Activated gamma-delta T cell treated with anti-CD3 and anti-CD28 coated beads, Interleukin-2, amount 50 U/mL, for 16 hours (primary cell): ENCODE measurements around the gene CACNA1D.

ENCODE experiments used
- DNase-seq: peaks from one replicate; pipeline ENCODE4 v3.0.0-alpha.2; 2020; ENCODE audit warnings: low read depth

CACNA1D gene

DNA sequence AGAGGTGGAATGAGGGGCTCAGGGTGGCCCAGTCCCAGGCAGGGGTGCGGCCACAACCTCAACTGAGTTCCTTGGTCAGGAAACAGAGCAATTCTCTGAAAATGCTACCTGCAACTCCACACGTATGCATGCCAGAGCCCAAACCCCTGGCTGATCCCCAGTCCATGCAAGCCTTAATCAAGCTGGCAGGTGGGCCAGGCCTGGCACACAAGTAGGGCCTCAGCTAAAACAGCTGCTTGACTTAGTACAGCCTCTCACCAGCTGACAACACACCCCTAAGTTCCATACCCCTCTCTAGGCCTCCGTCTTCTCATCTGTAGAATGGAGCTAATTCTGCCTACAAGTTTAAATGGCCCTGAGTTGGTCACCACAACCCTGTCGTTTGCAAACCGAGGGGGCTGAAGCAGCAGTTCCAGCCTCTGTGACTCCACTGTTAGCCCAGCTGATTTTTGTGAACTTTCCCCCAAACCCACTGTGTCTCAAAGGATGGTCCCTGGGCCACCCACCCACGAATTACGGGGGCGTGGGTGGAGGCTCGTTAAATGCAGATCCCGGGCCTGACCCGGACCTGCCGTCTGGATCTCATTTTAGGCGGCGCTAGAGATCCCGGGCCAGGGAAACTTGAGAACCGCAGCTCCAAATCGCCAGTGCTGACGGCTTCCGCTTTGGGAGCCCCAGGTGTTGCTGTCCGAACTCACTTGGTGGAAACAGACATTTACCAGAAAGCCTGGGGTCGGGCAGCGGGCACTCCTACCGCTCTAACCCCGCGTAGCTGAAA lies 350.9 kb downstream of the CACNA1D start:
- DNase-seq: no peak

DNA sequence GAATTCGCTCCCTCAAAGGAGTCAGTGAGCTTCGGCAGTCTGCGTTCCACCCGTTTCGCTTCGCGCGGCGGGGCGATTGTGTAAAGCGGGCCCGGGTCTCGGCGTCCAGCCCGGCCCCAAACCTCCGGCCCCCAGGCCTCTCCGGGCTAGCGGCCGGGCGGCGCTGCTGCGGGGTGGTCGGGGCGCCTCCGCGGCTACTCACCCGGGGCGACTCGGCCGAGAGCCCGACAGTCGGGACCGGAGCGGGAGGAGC lies 351.4 kb downstream of the CACNA1D start:
- DNase-seq: no peak

DNA sequence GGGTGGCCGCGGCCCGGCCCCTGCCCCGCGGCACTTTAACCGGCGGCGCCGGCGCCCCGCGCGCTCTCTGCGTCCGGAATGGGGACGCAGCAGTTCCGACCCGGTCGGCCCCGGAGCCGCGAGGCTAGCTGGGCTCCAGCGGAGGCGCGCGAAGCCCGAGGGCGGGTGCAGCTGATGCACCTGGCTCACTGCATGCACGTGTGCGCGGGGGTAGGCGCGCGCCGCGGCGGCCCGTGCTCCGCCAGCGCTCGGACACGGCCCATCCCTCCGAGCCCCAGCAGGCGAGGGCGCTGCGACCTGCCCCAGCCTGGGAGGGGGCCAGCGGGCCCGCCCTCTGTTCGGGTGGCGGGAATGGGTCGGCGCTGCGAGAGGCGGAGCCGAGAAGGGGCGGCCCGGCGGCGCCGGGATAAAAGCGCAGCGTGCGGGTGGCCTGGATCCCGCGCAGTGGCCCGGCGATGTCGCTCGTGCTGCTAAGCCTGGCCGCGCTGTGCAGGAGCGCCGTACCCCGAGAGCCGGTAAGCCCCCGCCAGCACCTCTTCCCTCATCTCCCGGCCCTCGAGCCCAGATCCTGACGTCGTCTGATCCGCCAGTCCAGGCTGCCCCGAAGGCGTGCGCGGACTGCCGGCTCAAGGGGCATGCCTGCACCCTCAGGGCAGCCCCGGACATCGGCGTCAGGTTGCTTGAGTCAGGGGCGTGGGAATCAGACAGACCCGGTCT lies 351.9 kb downstream of the CACNA1D start, which contains the start of the genes CHDH and IL17RB:
Gene CHDH (minus strand): TSS at position 286 of the 717 bp plus-strand sequence. CDS start 22,411 bp downstream, outside the sequence.
Gene IL17RB (plus strand): TSS at position 435 of the 717 bp plus-strand sequence. CDS start 21 bp downstream, at position 456.
- no peak for DNase-seq

DNA sequence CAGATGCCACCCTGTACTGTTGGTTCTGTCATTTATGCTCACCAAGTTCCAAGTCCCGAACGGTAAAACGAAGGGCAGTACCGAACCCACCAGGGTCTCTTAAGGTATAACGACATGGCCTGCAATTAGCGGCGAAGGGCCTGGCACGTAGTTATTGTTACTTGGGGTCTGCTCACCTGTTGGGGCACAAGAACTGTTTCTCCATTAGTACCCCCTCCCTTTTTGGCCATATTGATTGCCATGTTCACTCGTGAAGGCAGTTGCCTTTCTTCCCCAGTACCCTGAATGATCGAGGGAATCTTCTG lies 352.4 kb downstream of the CACNA1D start:
- no peak for DNase-seq

DNA sequence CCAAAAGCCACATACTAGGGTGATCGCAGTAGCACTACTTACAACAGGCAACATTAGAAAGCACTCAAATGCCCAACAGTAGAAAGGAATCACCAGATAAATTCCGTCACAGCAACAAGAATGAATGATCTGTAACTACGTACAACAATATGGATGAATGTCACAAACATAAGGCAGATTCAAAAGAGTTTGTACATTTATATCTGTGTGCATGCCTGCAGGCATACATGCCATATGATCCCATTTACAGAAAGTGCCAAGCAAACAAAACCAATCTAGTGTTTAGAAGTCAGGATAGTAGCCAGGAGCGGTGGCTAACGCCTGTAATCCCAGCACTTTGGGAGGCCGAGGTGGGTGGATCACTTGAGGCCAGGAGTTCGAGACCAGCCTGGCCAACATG lies 355.5 kb downstream of the CACNA1D start:
- DNase-seq: no peak

DNA sequence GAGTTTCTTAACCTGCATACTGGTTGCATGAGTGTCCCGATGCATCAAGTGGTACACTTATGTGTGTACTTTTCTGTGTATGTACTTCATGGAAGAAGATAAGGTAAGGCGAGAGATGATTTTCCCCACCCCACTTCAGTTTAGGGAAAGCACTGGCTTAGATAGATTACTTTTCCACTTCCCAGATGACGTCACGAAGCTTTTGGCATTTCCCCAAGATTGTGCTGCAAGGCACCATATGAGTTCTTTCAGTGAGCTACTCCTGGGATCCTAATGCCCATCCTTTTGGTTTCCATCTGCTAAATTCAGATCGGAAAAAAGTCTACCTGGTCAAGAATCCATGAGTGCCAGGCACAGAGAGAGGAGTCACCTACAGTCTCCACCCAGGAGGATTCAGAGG lies 356.5 kb downstream of the CACNA1D start:
- DNase-seq: no peak

DNA sequence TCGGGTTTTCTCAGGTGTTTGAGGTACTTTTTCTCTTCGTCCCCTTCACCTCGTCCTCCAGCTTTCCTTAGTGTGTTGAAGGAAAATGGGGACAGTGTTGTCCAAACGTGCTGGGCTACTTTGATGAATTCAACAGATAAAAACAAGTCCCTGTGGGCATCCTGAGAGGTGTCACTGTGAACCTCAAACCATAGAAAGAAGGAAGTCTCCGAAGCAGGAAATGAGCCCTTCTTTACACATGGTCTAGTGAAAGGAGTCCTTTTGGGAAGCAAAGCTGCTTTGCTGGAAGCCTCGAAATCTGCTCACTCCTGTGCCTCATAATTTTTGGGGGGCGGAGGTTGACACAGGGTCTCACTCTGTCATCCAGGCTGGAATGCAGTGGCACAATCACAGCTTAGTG lies 362.6 kb downstream of the CACNA1D start:
- DNase-seq: no peak

DNA sequence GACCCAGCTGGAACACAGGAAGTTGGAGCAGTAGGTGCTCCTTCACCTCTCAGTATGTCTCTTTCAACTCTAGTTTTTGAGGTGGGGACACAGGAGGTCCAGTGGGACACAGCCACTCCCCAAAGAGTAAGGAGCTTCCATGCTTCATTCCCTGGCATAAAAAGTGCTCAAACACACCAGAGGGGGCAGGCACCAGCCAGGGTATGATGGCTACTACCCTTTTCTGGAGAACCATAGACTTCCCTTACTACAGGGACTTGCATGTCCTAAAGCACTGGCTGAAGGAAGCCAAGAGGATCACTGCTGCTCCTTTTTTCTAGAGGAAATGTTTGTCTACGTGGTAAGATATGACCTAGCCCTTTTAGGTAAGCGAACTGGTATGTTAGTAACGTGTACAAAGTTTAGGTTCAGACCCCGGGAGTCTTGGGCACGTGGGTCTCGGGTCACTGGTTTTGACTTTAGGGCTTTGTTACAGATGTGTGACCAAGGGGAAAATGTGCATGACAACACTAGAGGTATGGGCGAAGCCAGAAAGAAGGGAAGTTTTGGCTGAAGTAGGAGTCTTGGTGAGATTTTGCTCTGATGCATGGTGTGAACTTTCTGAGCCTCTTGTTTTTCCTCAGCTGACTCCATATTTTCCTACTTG lies 363.8 kb downstream of the CACNA1D start:
- no peak for DNase-seq

DNA sequence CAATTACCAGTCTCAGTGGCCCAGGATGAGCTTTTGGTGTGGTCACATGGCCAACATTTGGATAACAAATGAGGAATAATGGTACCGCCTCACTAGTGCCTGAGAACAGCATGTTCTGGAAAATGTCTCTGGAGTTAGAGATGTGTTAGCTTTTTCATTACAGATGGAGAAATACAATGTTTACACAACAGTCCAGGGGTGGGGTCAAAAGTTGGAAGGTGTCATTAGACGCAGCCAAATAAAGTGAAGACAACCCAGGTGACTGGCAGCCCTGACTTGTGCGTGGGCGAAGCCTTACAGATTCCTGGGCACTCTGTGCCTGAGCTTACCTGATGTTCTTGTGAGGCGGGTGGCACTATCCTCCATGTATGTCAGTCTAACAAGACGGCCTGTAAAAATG lies 364.8 kb downstream of the CACNA1D start:
- DNase-seq: no peak

DNA sequence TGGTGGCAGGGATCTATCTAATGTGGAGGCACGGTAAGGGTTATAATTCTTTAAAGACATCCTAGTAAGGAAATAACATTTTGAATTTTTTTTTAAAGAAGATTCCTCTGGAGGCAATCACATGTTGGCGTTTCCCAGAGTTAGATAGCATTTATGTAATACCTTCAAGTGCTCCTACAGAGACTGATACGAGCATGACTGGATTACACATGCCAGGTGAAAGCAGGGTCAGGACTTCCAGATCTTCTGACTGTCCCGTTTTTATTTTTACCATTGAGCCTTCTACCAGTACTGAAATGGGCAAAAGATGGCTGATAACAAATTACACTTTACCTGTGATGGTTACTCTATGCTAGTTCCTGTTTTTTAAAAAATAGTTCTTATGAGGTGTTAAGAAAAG lies 365.8 kb downstream of the CACNA1D start:
- DNase-seq: no peak

DNA sequence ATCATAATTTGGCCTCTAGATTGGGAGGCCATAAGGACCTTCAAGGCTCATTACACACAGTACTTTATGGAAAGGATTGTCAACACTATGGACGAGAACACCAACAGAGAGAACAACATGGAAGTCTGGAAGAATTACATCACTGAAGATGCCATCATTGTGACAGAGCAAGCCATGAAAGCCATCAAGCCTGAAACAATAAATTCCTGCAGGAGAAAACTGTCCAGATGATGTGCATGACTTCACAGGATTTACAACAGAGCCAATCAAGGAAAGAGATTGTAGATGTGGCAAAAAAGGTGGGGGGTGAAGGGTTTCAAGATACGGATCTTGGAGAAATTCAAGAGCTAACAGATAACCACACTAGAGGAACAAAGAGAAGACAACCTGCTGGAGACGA lies 367.8 kb downstream of the CACNA1D start:
- DNase-seq: no peak

DNA sequence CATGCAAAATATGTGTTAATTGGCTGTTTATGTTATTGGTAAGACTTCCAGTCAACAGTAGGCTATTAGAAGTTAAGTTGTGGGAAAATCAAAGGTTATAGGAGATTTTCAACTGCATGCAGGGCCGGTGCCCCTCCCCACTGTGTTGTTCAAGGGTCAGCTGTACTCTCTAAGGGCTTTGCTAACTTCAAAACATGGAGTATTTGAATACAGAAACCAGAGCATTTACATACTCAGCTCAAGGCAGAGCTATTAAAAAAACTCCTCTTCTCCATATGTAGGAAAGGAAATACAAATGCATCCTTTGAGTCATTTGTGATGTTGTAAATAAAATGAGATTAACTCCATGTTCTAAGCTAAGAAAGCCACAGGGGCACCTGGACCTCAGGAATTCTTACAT lies 368.7 kb downstream of the CACNA1D start:
- DNase-seq: no peak
